GM11168 (cell line): Measurements from ENCODE around the gene RNU2-63P.
"Not testable (repeated sequence)": the region's sequence is repeated elsewhere in the genome, so short reads cannot be mapped to it uniquely, and the experiment has no call there.

ENCODE experiments used
- in situ Hi-C: fragments of 300-500 bp; cut with MboI; formaldehyde crosslinking; loops from one replicate; pipeline ENCODE4 v1.12.0; 2022; ENCODE audit warnings: low sequenced_read_pairs; ENCODE audit not compliant: unreplicated experiment

RNU2-63P gene

DNA sequence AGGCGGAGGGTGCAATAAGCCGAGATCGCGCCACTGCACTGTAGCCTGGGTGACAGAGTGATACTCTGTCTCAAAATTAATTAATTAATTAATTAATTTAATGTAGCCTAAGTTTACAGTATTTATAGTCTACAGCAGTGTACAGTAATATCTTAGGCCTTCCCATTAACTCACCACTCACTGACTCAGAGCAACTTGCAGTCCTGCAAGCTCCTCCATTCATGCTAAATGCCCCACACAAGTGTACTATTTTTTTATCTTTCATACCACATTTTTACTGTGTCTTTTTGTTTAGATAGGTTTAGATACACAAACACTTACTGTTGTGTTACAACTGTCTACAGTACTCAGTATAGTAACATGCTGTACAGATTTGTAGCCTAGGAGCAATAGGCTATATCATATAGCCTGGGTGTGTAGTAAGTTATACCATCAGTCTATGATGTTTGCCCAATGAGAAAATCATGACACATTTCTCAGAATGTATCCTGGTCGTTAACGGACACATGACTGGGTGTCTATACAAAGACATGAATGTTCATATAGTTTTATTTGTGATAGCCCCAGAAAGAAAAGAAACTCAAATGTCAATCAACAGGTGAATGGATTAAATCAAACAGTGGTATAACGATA, 15.8 kb upstream of the RNU2-63P start:
- in situ Hi-C loops, result no loop called here

DNA sequence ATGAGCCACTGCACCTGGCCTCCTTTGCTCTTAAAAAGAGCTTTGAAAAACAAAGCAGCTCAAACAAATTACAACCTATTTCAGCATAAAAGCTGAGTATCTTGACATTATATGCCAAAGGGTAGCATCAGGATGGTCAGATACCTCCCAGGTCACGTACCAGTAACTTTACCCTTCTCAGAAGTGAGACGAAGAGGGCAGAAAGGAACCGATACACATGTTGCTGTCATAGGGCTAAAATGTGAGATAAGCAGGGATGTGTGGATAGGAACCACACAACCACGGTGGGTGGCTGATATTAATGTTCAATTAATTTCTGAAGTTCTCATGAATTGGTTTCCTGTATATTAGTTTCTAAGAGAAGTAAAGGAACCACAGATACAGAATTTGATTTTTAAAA, 12.6 kb upstream of the RNU2-63P start:
- in situ Hi-C loops, result no loop called here

- in situ Hi-C loops, result no loop called here
Measured at GRCh38 chr2:88027697-88028389, 11.5 kb upstream of the RNU2-63P start.

DNA sequence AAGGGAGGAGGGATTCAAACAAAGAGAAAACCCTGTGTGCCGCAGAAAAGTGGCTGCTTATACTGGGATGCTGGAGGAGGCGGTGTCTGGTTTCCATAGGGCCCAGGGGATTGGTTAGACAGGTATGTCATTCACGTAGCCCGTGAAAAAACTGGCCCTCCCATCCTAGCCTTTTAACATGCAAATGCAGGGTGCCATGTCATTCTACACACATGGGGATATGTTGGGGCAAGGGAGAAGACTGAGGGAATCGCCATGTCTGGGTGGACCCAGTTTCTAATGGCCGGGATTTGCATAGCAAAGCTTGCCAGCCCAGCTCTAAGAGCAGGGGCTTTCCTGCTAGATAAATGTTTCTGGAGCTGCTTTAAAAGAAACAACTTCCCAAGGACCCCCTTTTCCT, 8.2 kb upstream of the RNU2-63P start:
- in situ Hi-C loops, result no loop called here

GRCh38 chr2:88022669-88022921, 6.2 kb upstream of the RNU2-63P start:
- in situ Hi-C loops, result no loop called here

DNA sequence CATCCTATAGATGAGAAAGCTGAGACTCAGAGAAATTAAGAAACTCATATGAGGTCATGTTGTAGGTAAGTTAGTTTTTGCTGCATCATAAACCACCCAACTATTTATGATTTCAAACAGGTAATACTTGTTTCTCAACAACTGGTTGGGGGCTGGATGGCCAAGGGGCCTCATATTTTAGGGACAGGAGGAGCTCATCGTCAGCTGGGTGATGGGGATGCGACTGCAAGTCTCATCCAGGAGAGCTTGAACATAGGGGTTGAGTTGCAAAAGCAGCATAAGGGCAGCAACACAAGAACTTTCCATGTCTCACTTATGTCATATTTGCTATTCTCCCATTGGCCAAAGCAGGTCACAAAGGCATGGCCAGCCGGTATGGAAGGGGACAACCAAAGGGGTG, 3.6 kb upstream of the RNU2-63P start:
- in situ Hi-C loops, result no loop called here

GRCh38 chr2:88018909-88019308, 2.6 kb upstream of the RNU2-63P start:
- in situ Hi-C loops, result no loop called here

- in situ Hi-C loops, result not testable (repeated sequence)
Measured at GRCh38 chr2:88018077-88018805, 1.9 kb upstream of the RNU2-63P start.

- in situ Hi-C loops, result not testable (repeated sequence)
Measured at GRCh38 chr2:88017780-88018038, 1.4 kb upstream of the RNU2-63P start.

DNA sequence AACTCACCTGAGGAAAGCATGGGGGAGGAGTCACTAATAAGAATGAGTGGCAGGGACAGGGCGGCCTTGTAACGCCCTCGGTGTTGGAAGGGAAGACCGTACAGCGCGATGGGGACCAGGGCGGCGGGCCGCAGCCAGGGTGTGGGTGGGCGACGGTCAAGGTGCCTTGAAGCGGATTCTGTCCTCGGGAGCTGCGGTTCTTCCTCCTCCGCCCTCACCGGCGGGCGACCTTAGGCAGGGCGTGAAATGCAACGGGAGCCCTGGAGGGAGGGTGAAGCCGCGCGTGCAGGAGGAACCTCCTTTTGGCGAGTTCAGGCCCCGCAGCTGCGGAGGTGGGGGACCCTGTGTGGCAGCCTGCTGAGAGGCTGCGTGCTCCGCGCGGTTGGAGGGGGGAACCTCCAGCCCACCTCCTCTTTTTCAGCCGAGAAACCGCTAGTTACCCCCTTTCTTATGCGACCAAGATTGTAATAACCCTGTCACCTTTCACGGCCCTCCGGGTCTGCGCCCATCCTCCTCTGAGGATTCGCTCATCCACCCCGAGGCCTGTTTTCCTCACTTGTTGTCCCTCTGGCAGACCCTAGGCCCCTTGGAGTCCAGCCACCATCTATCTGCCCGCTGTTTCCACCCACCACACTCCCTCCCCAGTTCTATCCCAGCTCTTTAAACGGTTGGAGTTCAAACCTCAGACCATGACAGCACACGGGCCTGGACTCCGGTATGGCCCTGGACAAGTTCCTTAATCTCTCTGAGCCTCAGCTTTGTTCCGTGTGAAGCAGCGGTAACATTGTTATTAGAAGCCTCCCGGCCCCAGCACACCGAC, 823 bp upstream of the RNU2-63P start:
- in situ Hi-C loops, result no loop called here

- in situ Hi-C loops, result no loop called here
Measured at GRCh38 chr2:88011011-88011410, 5.3 kb downstream of the RNU2-63P start.

GRCh38 chr2:88010136-88010535, 6.2 kb downstream of the RNU2-63P start:
- in situ Hi-C loops, result no loop called here

DNA sequence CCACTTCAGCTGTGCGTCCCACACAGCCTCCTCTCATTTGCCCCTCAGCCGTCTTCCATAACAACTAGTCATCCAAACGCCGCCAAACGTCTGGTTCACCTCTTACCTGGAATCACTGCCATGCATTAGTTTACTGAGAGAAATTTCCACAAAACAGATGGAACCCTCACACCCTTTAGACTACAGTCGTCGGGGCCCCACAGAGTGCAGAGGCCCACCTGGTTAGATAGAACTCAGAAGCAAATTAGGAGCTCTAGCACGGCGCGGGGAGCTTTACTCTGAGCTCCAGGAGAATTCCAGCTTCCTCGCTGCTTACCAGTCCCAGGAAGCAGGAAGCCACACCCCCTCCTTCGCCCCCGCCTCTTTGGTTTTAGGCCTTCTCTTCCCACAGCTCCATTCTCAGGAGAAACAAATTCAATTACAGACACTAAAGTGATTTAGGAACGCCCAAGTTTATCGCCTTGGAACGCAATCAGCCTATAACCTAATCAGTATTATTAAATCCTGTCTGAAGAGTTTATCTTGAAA, 9.4 kb downstream of the RNU2-63P start:
- in situ Hi-C loops, result no loop called here

DNA sequence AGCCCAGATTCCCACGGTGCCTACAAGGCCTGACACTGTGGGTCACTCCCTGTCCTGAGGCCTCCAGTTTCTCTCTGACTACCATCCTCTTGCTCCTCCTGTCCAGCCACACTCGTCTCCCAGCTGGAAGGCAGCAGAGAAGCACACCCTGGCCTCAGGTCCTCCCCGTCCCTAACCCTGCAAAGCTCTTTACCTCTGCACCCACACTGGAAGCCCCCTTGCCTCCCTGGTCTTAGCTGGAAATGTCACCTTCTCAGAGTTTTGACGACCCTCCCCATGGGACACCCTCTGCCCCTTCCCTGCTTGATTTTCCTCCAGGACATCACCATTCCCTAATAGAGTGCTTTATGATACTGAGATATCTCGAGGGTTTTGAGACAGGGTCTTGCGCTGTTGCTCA, 10.6 kb downstream of the RNU2-63P start:
- in situ Hi-C loops, result no loop called here

DNA sequence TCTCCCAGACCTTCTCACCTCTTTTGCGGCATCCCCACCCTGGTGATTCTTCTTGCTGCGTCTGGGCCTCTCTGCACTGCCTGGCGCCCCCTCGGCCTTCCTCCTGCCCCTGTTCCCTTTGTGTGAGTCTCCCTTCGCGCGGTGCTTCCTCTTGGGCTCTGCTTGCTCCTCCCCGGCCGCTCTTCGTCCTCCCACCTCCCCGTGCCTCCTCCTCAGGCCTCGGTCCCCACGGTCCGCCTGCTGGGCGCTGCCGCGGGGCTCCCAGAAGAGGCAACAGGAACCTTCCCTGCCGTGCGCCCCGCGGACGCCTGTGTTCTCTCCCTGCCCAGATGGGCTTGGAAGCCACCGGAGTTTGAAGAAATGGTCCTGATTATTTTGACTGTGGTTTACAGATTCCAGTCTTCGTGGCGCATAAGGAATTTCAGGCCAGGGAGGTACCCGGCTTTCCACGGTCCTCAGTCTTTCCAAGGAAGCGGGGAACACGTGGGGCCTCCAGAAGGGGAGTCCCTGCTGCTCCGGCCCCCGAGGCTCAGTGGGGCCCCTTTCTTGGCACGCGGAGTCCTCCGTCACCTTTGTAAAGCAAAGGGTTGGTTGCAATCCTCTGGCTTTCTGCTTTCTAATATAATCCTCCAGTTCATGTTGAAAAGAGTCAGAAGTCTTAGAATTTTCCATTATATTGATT, 13.1 kb downstream of the RNU2-63P start:
- in situ Hi-C loops, result no loop called here

DNA sequence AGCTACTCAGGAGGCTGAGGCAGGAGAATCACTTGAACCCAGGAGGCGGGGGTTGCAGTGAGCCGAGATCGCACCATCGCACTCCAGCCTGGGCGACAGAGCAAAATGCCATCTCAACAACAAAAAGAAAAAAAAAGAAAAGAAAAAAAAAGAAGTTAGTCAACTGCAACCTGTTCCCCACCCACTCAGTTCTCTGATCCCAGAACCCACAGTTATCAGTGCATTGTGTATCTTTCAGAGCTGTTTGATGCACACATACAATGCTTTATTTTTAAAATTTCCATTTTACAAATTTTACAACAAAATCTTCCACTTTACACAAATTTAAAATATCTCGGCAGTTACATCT, 14.0 kb downstream of the RNU2-63P start:
- in situ Hi-C loops, result no loop called here

- in situ Hi-C loops, result not testable (repeated sequence)
Measured at GRCh38 chr2:88000474-88000873, 15.9 kb downstream of the RNU2-63P start.

DNA sequence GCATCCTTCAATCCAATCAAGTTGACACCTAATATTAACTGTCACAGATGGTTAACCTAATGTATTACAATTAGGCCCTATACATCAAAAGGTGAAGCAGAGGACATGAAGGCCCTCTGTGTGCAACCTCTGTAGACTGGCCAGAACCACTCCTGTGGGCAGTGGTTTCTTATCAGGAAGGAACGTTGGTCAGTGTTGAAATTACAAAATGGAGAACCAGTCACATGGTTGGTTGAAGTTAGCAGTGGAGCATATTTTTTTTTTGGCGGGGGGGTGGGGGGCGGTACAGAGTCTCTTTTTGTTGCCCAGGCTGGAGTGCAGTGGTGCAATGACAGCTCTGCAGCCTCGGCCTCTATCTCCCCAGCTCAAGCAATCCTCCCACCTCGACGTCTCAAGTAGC, 19.8 kb downstream of the RNU2-63P start:
- in situ Hi-C loops, result no loop called here

DNA sequence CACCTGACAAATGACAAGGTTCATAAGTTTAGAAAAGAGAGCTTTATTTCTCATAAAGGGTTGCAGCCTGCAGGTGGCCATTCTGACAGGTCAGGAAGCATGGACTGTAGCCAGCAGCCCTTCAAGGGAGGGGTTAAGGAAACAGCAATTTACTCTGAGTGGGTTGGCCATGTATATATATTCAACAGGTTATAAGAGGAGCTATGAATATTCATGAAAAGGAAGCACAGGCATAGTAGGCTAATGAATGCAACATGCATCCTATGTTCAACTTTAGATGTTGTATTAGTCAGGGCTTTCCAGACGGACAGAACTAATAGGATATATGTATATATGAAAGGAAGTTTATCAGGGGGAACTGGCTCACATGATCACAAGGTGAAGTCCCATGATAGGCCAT, 20.6 kb downstream of the RNU2-63P start:
- in situ Hi-C loops, result no loop called here

GRCh38 chr2:87994304-87994850, 22.0 kb downstream of the RNU2-63P start:
- in situ Hi-C loops, result loop anchor here (5.0 kb wide), 1 partner anchor 1092 kb away; no protein-coding TSS in a partner anchor
